Measurements from ENCODE around the gene BNIP3.
"Not testable (repeated sequence)": the region's sequence is repeated elsewhere in the genome, so short reads cannot be mapped to it uniquely, and the experiment has no call there.

Gene BNIP3

DNA sequence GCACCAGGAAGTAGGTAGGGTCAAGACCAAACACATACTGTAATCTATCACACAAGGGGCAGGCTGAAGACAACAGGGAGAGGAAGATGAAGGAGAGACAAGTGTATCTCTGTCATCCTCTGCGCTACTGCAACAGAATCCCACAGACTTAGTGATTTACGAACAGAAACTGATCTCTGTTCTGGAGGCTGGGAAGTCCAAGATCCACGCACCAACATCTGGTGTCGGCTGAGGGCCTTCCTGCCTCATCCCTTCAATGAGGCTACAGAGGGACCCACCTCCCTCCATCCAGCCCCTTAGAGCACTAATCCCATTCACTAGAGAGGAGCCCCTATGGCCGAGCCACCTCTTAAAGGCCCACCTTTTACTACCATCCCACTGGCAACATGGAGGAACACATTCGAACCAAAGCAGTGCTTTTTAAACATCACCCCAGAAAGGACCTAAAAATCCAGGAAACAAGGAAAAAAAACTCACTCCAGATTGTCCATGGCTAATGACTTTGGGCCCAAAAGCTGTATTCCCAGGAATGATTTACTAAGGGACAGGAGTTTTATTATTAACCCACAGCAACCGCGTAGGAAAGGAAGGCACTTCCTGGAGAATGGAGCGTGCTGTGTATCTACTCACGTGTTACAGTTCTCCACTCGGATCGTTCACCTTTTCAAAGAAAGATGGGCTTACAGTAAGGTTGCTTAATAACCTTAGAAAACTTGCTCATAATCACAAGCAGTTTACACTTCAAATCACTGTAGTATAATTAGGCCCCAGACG is 4.2 kb downstream of the BNIP3 start:
- no peak for DNase-seq

DNA sequence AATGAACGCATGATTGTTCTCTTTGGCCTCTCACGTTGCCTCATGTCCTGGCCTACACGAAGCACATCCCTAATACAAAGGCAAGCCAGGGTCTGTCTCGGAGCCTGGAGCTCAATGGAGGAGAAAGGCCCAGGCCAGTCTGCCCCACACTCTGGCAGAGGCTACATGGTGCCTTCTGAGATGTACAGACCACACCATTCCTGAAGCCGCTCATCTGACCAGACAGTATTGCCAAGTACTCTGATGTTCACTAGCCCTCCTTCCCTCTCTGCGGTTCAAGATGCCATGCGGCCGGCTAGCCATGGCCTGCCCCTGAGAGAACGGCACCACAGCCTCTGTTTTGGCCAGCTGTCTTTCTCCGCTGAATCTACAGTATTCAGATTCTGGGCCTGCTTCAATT is 5.9 kb downstream of the BNIP3 start:
- no peak for DNase-seq

DNA sequence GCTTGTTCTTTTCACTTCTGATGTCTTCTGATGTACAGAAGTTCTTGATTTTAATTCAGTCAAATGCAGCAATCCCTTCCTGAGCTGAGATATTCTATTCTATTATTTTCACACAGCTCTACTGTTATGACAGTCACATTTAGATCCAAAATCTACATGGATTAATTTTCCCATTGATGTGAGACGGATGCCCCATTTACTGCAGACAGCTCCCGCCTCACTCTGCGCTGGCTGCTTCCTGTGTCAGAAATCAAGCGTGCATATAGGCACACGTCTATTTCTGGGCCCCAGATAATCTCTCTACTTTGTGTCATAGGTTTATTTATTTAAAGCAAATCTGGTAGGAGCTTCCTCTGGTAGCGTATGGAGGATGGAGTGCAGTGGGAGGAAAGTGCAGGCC is 6.7 kb downstream of the BNIP3 start:
- DNase-seq: no peak

DNA sequence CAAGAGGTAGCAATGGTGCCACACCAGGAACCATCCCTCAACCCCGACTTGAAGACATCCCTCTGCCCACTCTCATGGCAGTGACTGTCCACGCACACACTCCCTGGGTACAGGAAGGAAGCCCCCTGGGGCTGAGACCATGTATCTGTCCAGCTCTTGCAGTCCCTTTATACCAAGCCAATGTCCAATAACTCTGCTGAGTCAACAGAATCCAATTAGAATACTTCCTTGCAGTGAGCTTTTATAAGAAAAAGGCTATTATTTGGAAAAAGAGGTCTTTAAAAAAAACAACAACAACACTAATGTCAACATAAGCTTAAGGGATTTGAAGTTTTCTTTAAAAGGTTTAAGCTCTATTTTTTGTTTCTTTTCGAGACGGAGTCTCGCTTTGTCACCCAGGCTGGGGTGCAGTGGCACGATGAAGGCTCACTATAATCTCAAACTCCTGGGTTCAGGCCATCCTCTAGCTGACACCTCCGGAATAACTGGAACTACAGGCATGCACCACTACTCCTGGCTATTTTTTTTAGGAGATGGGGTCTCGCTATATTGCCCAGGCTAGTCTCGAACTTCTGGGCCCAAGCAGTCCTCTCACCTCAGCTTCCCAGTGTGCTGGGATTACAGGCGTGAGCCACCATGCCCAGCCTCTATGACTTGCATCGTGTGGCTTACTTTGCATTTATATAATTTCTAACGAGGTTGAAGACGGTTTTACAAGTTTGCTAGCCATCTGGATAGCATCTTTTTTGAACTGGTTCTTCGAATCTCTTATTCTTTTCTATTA is 7.5 kb downstream of the BNIP3 start:
- DNase-seq: no peak

DNA sequence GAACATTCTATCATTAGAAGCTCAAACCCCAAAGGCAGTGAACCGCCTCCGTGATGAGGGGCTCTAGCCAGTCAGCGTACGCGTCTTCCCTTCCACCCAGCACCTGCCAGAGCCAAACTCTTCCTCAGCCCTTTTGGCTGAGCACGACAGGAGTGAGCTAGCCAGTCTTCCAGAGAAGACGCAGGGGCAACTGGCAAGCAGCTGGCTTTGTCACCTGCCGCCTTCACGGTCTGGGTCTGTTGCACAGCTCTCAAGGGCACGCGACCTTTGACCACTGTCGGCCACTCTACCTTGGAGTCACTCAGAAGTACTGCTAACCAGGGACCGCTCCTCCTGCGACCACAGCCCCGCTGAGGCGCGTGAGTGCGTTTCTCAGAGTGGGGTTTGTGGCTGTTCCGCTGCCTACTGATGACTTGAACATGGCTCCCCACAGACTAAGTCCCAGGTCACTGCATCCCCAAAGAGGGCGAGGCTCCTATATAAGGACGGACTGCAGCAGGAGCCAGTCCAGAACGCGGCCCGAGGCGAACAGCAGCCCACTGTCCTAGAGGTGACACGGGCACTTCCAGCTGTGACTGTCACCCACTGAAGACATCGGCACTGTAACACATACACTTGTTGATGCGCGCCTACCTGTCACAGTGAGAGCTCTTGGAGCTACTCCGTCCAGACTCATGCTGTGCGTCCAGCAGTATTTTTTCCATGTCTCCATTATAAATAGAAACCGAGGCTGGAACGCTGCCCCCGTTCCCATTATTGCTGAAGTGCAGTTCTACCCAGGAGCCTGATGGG is 8.4 kb downstream of the BNIP3 start:
- DNase-seq: no peak

DNA sequence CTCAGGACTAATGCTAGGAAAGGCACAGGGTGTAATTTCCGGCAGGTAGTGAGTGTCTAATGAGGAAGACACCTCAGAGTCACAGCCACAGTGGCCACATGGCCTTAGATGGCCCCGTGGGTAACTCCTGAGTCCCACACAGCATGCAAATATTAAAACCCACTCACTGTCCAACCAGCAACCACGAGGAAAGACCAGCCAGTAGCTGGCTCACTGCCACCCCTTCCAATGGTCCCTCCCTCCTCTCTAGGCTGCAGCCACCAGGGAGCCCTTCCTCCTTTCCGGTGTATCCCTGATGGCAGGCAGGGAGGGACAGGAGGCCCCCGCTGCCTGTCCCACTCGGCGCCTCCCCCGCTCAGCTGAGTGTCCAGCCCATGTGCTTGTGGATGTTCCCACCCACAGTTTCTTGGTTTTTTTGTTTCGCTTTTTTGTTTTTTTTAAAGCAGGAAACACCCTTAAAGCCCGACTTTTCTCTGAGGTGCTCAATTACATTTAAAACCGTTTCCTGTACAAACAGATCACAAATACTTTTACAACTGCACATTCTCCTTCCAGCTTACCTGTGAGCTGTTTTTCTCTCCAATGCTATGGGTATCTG is 9.2 kb downstream of the BNIP3 start:
- DNase-seq: no peak

DNA sequence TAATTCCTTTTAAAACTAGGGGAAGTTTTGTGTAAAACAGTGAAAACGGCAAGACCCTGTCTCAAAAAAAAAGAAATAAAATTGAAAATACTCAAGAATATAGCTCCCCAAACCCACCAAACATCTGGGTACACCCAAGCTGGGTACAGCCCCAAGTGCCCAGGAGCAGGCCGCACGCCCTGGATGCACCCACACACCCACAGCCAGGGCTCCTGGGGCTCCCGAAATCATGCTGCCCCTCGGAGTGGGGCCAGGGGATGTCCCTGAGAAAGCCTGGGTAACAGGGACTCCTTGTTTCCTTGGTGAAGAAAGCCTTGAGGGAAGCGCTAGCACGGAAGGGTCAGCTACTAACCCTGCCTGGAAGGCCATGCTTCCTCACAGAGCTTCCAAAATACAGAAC is 10.1 kb downstream of the BNIP3 start:
- no peak for DNase-seq

DNA sequence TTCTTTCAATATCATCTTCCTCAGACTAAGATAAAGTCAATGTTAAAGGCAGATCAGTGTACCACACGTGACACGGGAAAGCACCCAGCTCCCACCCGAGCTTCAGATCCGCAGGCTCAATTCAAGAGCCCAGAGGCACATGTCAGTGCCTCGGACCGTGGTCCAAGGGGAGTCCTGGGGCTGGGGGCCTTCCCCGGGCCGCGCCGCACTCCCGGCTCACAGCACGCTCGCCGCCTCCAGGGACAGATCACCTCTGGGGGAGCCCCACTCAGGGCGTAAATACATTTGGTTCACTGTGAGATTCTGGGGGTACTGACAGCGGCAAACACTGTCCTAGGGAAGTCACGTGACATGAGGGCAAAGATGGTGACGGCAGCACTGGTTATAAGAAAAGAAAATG is 10.8 kb downstream of the BNIP3 start:
- no peak for DNase-seq

DNA sequence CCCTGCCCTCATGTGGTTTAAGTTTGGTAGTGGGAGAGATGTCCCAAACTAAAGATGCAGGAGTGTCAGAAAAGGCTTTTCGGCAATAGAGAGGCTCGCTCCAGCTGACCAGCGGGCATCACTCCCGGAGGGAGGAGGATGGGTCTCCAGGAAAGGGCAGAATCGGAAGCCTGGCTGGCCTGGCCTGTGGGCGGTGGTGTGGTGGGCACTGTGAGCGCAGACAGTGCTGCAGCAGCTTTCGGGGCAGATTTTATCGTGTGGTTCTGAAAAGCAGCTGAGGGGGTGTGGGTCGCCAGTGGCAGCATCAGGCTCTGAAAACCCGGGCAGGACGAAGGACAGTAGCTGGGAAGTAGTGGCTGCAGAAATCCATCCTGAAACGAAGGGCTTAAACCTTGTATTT is 12.8 kb downstream of the BNIP3 start:
- DNase-seq: no peak

DNA sequence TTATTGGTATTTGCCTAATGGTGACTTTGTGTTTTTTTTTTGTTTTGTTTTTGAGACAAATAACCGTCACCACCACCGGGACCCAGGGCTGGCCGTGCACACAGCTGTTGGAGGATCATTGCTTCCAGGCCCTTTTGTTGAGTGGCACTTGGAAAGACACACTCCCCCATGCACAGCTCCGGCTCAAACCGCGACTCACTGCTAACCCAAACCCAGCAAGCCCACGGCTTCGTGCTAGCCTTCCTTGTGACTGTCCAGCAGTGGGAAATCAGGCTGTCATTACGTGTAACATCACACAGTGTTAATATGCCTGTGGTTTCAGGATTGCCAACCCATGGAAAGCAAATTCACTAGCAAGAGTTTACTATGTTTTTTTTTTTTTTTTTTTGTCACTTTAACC is 17.4 kb downstream of the BNIP3 start:
- DNase-seq: no peak

DNA sequence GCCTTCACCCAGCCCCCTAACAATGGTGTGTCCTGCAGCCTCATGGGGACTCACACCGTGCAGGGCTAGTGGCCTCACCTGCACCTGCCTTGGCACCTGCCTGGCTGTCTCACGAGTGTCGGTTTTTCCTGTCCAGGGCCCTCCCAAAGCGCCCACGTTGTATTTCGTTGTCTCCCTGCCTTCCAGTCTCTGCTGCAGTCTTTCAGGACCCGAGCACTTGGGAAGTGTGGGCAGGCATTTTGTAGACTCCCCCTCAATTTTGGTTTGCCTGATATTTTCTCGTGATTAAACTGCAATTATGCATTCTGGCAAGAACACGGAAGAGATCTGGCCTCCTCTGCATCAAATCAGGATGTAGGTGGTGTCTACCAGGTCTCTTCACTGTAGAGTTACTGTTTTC is 17.9 kb downstream of the BNIP3 start:
- DNase-seq: no peak

DNA sequence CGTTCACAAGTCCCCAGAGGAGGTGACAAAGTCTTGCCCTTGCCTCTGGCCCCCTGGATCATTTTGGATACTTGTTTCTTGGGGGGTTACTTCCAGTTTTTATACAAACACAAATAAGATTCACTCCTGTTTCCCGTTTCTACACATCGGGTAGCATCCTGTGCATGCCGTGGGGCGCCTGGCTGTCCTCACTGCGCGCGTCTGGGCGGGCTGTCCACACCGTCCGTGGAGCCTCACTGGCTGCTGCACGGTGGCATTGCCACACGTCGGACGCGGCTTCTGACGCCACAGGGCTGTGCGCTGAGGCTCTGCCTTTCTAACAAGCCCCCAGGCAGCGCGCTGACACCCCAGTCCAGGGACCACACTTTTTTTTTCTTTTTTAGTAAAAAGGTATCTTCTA is 18.4 kb downstream of the BNIP3 start:
- DNase-seq: no peak

DNA sequence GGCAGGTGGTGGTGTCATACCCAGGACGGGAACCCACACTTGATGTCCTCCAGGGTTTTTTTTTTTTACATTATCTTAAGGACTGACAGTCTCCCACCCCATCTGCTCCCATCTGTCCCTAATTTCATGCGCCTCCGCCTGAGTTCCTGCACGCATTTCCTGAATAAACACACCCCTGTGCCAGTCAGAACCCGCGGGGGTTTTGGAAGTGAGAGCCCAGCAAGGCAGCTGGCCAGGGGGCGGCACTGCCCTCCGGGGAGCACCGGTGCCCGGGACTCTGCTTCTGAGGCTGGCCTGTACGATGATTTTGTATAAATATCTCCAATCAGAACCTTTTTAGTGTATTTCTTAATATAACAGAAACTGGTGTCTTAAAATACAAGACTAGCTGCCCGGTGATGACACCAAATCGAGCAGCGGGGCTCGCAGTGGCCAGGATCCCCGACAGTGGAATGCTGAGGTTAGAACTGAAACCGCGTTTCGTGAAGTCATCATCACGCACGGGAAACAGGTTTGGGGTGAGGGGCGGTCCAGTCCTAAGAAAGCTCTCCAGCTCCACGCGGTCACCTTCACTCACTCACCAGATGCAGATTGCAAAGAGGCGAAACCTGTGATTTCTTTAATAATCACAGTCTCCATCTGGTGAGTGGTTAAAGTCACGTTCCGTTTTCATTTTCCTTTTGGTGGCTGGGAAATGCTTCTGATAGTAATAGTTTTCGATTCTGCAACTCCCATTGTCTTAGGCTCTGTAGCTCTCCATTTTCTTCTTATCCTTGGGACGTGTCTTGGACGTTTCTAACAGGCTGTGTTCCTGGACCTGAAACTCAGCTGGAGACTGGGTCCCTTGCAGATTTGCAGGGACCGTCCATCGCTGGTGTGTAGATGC is 19.7 kb downstream of the BNIP3 start:
- no peak for DNase-seq

DNA sequence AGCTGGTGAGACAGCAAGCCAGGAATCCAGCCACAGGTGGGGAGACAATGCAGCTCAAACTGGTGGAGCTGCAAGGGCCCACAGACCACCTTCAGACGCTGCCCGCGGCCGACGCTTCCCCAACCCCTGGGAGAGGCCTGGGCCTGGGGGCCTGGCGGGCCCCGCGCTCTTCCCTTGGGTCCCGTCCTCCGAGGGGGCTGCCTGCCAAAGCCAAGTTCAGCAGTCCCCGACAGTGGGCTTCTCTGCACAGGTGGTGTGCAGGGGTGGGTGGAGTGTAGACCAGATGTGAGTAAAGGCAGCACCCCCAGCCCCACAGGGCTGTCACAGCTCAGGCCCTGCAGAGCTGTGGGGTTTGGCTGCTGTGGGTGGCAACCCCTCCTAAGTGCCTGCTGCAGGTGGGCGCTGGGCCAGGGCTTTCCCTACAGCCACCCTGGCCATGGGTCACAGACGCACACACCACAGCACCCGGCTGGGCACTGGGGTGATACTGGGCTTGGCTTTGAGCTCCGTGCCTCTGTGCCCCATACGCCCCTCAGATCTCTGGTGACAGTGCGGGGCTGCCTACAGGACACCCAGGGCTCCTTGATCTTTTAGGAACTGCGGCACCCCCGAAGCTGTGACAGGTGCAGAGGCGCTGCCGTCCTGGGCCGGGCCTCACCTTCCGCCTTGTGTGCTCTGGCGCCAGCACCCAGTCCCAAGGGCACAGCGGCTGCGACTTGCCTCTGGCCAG is 20.5 kb downstream of the BNIP3 start:
- DNase-seq: no peak

DNA sequence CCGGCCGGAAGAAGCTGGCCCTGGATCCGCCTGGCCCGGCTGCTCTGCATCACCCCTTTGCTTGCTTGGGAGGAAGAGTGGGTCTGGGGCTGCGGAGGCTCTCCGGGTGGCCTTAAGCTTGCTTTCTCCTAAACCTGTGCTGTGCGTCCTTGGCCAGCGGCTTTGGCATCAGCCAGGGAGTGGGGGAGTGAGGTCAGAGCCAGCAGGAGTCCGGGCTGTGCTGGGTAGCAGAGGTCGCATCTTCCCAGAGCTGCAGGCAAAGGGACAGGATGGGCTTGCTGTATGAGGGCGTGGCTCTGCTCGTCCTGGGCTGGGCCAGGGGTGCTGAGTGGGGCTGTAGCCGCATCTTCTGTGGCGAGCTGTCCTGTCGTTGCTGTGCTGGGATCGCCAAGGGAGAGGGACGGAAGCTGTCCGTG is 21.1 kb downstream of the BNIP3 start:
- DNase-seq: no peak

DNA sequence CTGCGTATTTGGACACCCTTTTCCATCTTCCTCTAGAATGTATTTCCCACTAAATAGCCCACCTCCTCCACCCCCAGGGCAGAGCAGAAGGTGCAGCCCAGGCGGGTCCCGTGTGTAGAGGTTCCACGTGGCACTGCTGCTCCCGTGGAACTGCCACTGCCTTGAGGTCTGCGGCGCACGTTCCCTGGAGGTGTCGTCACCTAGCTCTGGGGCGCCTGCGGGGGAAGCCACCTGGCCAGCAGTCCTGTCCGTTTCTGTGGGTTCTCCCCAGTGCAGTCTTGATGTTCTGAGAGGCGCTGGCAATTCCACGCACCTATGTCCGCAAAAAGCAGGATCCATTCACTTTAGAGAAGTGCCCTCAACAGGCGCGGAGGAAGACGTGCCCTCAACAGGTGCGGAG is 21.9 kb downstream of the BNIP3 start:
- no peak for DNase-seq

DNA sequence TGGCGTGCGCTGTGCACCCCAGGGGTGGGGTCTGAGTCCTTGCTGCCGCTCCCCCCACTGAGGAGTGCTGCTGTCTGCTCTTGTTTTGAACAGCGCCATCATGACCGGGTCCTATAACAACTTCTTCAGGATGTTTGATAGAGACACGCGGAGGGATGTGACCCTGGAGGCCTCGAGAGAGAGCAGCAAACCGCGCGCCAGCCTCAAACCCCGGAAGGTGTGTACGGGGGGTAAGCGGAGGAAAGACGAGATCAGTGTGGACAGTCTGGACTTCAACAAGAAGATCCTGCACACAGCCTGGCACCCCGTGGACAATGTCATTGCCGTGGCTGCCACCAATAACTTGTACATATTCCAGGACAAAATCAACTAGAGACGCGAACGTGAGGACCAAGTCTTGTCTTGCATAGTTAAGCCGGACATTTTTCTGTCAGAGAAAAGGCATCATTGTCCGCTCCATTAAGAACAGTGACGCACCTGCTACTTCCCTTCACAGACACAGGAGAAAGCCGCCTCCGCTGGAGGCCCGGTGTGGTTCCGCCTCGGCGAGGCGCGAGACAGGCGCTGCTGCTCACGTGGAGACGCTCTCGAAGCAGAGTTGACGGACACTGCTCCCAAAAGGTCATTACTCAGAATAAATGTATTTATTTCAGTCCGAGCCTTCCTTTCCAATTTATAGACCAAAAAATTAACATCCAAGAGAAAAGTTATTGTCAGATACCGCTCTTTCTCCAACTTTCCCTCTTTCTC is 26.0 kb downstream of the BNIP3 start:
- no peak for DNase-seq

DNA sequence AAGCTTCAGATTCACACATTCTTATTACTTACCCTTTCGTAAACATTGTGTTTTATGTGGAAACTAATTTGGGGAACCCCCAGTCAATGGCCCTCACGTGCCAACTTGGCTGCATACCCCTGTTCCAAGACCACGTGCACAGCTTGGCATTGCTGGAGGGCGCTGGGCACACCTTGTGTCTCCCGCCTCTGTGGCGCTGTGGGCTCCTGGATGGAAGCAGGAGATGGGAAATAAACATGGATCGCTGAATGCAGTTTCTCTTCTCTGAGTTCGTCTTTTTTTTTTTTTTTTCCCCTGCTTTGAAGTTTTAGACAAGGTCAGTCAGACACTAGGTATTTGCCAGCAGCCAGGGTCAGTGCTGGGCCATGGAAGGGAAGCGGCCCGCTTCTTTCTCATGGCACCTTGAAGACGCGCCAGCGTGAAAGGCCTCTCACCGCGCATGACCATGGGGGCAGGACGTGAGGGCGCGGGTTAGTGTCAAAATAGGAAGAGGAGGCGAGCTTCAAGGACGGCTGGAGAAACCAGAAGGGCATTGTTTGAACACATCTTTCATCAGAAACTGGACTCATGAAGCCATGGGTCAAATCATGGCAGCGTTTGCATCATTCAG is 27.3 kb downstream of the BNIP3 start:
- DNase-seq: no peak

DNA sequence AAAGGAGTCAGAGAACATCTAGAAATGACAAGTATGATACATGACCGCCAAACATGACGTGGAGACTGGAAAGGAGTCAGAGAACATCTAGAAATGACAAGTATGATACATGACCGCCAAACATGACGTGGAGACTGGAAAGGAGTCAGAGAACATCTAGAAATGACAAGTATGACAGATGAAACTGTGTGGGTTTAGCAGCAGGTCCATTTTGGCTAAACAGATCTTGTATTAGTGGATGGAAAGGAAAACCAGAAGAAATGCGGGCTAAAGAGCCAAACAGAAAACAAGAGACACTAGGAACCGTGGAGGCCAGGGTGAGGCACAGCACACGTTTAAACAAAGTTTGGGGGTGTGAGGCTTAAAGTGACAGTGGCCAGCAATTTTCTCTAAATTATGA is 31.8 kb downstream of the BNIP3 start:
- not testable (repeated sequence) for DNase-seq
